Astrocyte (in vitro differentiated cells and primary cell): Measurements from ENCODE around the gene LRRC8D. TPM values are rescaled to one million over a fixed set of nuclear protein-coding genes. Genes with fewer than 3 reads are reported as not detected.

Source experiments
- DNase-seq: peaks from one replicate; pipeline ENCODE4 v3.0.0-alpha.2; 2010; ENCODE audit warnings: low read depth
- FAIRE-seq: peaks from 2 replicates; lab custom pipeline; 2011; peaks lifted over from hg19 to GRCh38; lab: Jason Lieb, UNC
- H2AFZ ChIP-seq: 2 replicates; pipeline ENCODE4 v1.6.0; 2012; ENCODE audit warnings: low read depth, low read length, inconsistent platforms
- H3K27ac ChIP-seq: 2 replicates; pipeline ENCODE4 v1.5.1; 2011; ENCODE audit warnings: low read depth, low read length, inconsistent platforms
- H3K27me3 ChIP-seq: 2 replicates; pipeline ENCODE4 v1.6.0; 2011; ENCODE audit warnings: low read length, inconsistent platforms; ENCODE audit not compliant: insufficient read depth
- H3K36me3 ChIP-seq: 2 replicates; pipeline ENCODE4 v1.5.1; 2011; ENCODE audit warnings: low read length, inconsistent platforms; ENCODE audit not compliant: insufficient read depth
- H3K4me1 ChIP-seq: 2 replicates; pipeline ENCODE4 v1.5.1; 2011; ENCODE audit warnings: low read length, inconsistent platforms; ENCODE audit not compliant: insufficient read depth
- H3K4me2 ChIP-seq: 2 replicates; pipeline ENCODE4 v1.6.0; 2012; ENCODE audit warnings: low read length, inconsistent platforms
- H3K4me3 ChIP-seq: 2 replicates; pipeline ENCODE4 v1.5.1; 2011; ENCODE audit warnings: low read depth, mild to moderate bottlenecking, low read length, inconsistent platforms; ENCODE audit not compliant: insufficient read depth
- H3K79me2 ChIP-seq: 2 replicates; pipeline ENCODE4 v1.6.0; 2012; ENCODE audit warnings: mild to moderate bottlenecking, low read length, inconsistent platforms; ENCODE audit not compliant: insufficient read depth
- H3K9ac ChIP-seq: 2 replicates; pipeline ENCODE4 v1.6.0; 2012; ENCODE audit warnings: mild to moderate bottlenecking, low read length, inconsistent platforms
- H3K9me3 ChIP-seq: 2 replicates; pipeline ENCODE4 v1.5.1; 2012; ENCODE audit warnings: low read depth, mild to moderate bottlenecking, low read length, inconsistent platforms; ENCODE audit not compliant: insufficient read depth
- H4K20me1 ChIP-seq: 2 replicates; pipeline ENCODE4 v1.6.0; 2012; ENCODE audit warnings: low read length, inconsistent platforms; ENCODE audit not compliant: insufficient read depth
- H3K27ac Mint-ChIP-seq: one replicate; pipeline ENCODE4 v1.8.0; 2021; ENCODE audit warnings: mild to moderate bottlenecking, mixed read lengths; ENCODE audit not compliant: unreplicated experiment
- H3K27me3 Mint-ChIP-seq: one replicate; pipeline ENCODE4 v1.8.0; 2021; ENCODE audit warnings: low read depth, mixed read lengths; ENCODE audit not compliant: unreplicated experiment
- H3K36me3 Mint-ChIP-seq: one replicate; pipeline ENCODE4 v1.8.0; 2021; ENCODE audit warnings: low read depth, mixed read lengths; ENCODE audit not compliant: unreplicated experiment
- H3K4me1 Mint-ChIP-seq: one replicate; pipeline ENCODE4 v1.8.0; 2021; ENCODE audit warnings: low read depth, mixed read lengths; ENCODE audit not compliant: unreplicated experiment
- H3K4me3 Mint-ChIP-seq: one replicate; pipeline ENCODE4 v1.8.0; 2021; ENCODE audit warnings: mild to moderate bottlenecking, moderate library complexity, mixed read lengths; ENCODE audit not compliant: unreplicated experiment
- H3K9me3 Mint-ChIP-seq: one replicate; pipeline ENCODE4 v1.8.0; 2021; ENCODE audit warnings: mild to moderate bottlenecking, mixed read lengths; ENCODE audit not compliant: unreplicated experiment
- CTCF ChIP-seq: IDR thresholded peaks from 2 replicates; pipeline ENCODE4 v1.5.1; 2011; ENCODE audit warnings: low read depth, mild to moderate bottlenecking, inconsistent platforms, low read length, moderate library complexity; ENCODE audit not compliant: insufficient read depth
- EZH2 ChIP-seq: IDR thresholded peaks from 2 replicates; pipeline ENCODE4 v1.6.1; 2012; ENCODE audit warnings: mild to moderate bottlenecking, low read length, inconsistent platforms; ENCODE audit not compliant: insufficient read depth
- total RNA-seq: library from RNA; stranded (reverse); gene quantifications from 2 replicates; pipeline ENCODE4 v1.2.1, GENCODE V29; 2021

LRRC8D gene
- total RNA-seq, 1 donor from 2014 or later, result 36.9 TPM

GRCh38 chr1:89815611-89816010 lies 5.2 kb upstream of the LRRC8D start:
- H3K36me3 ChIP-seq, result no peaks in the 10 kb centered on the region
- H3K9me3 Mint-ChIP-seq, result no peaks in the 10 kb centered on the region
- no peaks in the 10 kb centered on the region for H3K79me2 ChIP-seq
- H2AFZ ChIP-seq, result no peak overlapping the region
- H3K4me2 ChIP-seq, result no peak overlapping the region
- no peak overlapping the region for H3K4me3 ChIP-seq
- peaks cover 5% of the 10 kb centered on the region for H3K4me1 ChIP-seq
- H3K4me3 Mint-ChIP-seq, result no peak overlapping the region
- H3K27me3 ChIP-seq, result peaks cover 8% of the 10 kb centered on the region
- no peaks in the 10 kb centered on the region for H3K27me3 Mint-ChIP-seq
- H3K27ac ChIP-seq, result no peak overlapping the region
- H3K36me3 Mint-ChIP-seq, result no peaks in the 10 kb centered on the region
- TF ChIP-seq CTCF (no peak), EZH2 (no peak)
- no peak overlapping the region for H3K9ac ChIP-seq
- FAIRE-seq, result no peak
- no peak overlapping the region for H3K27ac Mint-ChIP-seq
- no peak for DNase-seq
- no peaks in the 10 kb centered on the region for H3K9me3 ChIP-seq
- no peaks in the 10 kb centered on the region for H4K20me1 ChIP-seq
- H3K4me1 Mint-ChIP-seq, result peaks cover 9% of the 10 kb centered on the region

GRCh38 chr1:89816366-89816765 lies 4.5 kb upstream of the LRRC8D start:
- Histone ChIP-seq H3K4me2 (no peak overlapping the region), H3K36me3 (no peaks in the 10 kb centered on the region), H3K4me1 (peaks cover 5% of the 10 kb centered on the region), H3K79me2 (no peaks in the 10 kb centered on the region), H4K20me1 (no peaks in the 10 kb centered on the region), H3K9me3 (no peaks in the 10 kb centered on the region), H3K27me3 (peaks cover 8% of the 10 kb centered on the region), H3K4me3 (no peak overlapping the region), H3K9ac (no peak overlapping the region), H2AFZ (no peak overlapping the region), H3K27ac (no peak overlapping the region)
- Mint-ChIP-seq H3K4me3 (no peak overlapping the region), H3K27me3 (no peaks in the 10 kb centered on the region), H3K4me1 (peaks cover 9% of the 10 kb centered on the region), H3K36me3 (no peaks in the 10 kb centered on the region), H3K9me3 (no peaks in the 10 kb centered on the region), H3K27ac (no peak overlapping the region)
- TF ChIP-seq EZH2 (no peak), CTCF (no peak)
- DNase-seq (no peak), FAIRE-seq (no peak)

GRCh38 chr1:89821322-89822108 lies 683 bp downstream of the LRRC8D start:
- Histone ChIP-seq H3K27ac (no peak overlapping the region), H3K4me2 (peak overlapping the region; percentile 91), H3K9ac (peak overlapping the region; percentile 73), H3K79me2 (no peaks in the 10 kb centered on the region), H2AFZ (peak overlapping the region; percentile 95), H3K27me3 (peaks cover 8% of the 10 kb centered on the region), H3K9me3 (no peaks in the 10 kb centered on the region), H3K4me1 (peaks cover 7% of the 10 kb centered on the region), H3K36me3 (no peaks in the 10 kb centered on the region), H3K4me3 (peak overlapping the region; percentile 77), H4K20me1 (no peaks in the 10 kb centered on the region)
- Mint-ChIP-seq H3K9me3 (no peaks in the 10 kb centered on the region), H3K27me3 (no peaks in the 10 kb centered on the region), H3K27ac (peak overlapping the region; percentile 75), H3K4me3 (peak overlapping the region; percentile 93), H3K4me1 (peaks cover 17% of the 10 kb centered on the region), H3K36me3 (peaks cover 2% of the 10 kb centered on the region)
- DNase-seq (no peak), FAIRE-seq (no peak)
- TF ChIP-seq EZH2 (no peak), CTCF (no peak)
